IPS-15b (cell line): ENCODE data around the gene MPZL2.
"Not testable (repeated sequence)": the region's sequence is repeated elsewhere in the genome, so short reads cannot be mapped to it uniquely, and the experiment has no call there.

Experiments
- H3K27me3 ChIP-seq: one replicate; pipeline ENCODE4 v1.6.1; 2013; ENCODE audit warnings: low read length; ENCODE audit not compliant: control insufficient read depth, insufficient read depth
- H3K36me3 ChIP-seq: one replicate; pipeline ENCODE4 v1.6.1; 2013; ENCODE audit warnings: low read length; ENCODE audit not compliant: control insufficient read depth, insufficient read depth
- H3K4me1 ChIP-seq: one replicate; pipeline ENCODE4 v1.6.1; 2013; ENCODE audit warnings: mild to moderate bottlenecking, low read length; ENCODE audit not compliant: control insufficient read depth, insufficient read depth
- H3K4me3 ChIP-seq: one replicate; pipeline ENCODE4 v1.5.1; 2013; ENCODE audit warnings: low read depth, low read length
- H3K9ac ChIP-seq: one replicate; pipeline ENCODE4 v1.6.1; 2013; ENCODE audit warnings: low read depth, mild to moderate bottlenecking, low read length
- H3K9me3 ChIP-seq: one replicate; pipeline ENCODE4 v1.6.1; 2013; ENCODE audit warnings: mild to moderate bottlenecking, low read length; ENCODE audit not compliant: control insufficient read depth, insufficient read depth

Gene MPZL2

DNA sequence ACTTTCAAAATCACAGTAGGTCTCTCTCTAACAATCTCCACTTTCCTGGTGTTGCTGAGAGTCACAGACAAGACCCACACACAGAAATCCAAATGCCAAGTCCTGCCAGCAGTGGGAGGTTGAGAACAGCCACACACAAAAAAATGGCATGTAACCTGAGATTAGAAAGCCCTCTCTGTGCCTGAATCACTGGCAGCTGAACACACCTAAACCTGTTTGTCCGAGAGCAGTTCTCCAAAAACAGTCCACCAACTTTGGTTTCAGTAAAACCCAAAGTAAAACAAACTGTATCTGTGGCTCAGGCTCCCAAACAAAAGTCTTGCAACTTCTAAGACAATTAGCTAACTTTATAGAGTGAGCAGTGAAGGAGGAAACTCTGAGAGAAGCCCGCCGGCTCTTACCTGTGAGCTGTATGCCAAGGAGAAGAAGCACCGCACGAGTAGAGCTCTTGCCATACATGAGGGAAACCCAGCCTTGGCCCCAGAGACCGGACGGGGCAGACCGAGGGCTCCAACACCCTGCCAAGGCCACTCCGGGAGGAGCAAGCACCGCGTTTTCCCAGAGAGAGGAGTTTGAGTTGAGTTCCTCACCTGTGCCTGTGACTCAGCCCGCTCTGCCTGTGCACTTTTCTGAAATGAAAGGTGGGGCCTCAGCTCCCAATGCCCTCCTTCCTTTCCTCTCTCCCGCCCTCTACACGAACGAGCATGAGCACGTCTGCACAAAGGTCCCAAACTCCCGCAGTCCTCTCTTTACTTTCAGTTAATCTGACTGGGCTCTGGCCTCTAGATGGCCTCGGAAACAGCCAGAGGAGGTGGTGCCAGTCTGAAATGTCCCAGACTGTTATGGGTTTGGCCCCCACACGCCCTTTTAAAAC lies at the start of gene MPZL2:
Gene MPZL2 (minus strand): TSS at position 603 of the 874 bp plus-strand sequence. CDS start 144 bp downstream, at position 459.
- peaks cover 15% of the 10 kb centered on the region for H3K4me1 ChIP-seq
- peak within 1 kb of the TSS; percentile 47 for H3K9ac ChIP-seq
- H3K27me3 ChIP-seq: peaks cover 58% of the 10 kb centered on the region
- peak within 1 kb of the TSS; percentile 54 for H3K4me3 ChIP-seq
- no peaks in the 10 kb centered on the region for H3K36me3 ChIP-seq
- H3K9me3 ChIP-seq: no peaks in the 10 kb centered on the region

GRCh38 chr11:118313242-118313641 lies 49.1 kb upstream of the MPZL2 start:
- Histone ChIP-seq H3K27me3 (peaks cover 9% of the 10 kb centered on the region), H3K4me1 (peaks cover 11% of the 10 kb centered on the region), H3K9me3 (no peaks in the 10 kb centered on the region), H3K4me3 (no peak overlapping the region), H3K9ac (no peak overlapping the region), H3K36me3 (no peaks in the 10 kb centered on the region)

GRCh38 chr11:118312328-118312727 lies 48.2 kb upstream of the MPZL2 start:
- peaks cover 11% of the 10 kb centered on the region for H3K4me1 ChIP-seq
- H3K9ac ChIP-seq: no peak overlapping the region
- peaks cover 9% of the 10 kb centered on the region for H3K27me3 ChIP-seq
- no peaks in the 10 kb centered on the region for H3K9me3 ChIP-seq
- no peaks in the 10 kb centered on the region for H3K36me3 ChIP-seq
- H3K4me3 ChIP-seq: no peak overlapping the region

- Histone ChIP-seq H3K27me3 (peaks cover 9% of the 10 kb centered on the region), H3K36me3 (no peaks in the 10 kb centered on the region), H3K4me3 (no peak overlapping the region), H3K4me1 (peaks cover 5% of the 10 kb centered on the region), H3K9ac (no peak overlapping the region), H3K9me3 (no peaks in the 10 kb centered on the region)
These were observed 47.4 kb upstream of the MPZL2 start for GRCh38 chr11:118311518-118311917.

DNA sequence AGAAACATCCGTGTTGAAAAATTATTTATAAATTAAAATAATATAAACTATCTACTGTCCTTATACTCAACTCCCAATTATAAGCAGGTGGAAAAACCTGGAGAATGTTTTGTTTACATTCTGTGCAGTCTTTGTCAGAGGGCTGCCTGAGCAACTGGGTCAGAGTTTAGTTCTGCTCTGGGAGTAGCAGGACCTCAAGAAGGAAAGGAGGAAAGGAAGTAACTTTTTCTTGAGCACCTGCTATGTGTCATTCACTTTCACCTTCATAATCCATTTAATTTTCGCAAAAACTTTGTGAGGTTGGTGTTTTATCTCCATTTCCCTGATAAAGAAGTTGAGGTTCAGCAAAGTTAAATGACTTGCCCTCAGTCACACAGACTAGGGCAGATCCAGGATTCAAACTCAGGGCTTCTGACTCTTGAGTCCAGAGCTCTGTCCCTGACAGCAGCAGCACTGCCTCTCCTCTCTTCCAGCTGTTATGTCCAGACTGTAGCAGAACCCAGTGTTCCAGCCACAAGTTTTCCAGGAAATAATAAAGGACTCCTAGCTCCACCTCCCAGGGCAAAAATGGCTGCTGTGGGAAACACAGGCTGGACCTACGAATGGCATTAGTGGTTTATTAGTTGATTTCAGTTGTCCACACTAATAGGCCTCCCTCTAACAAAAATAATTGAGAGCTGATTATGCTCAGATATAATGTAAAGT lies 46.8 kb upstream of the MPZL2 start:
- H3K9me3 ChIP-seq: no peaks in the 10 kb centered on the region

GRCh38 chr11:118310271-118310670 lies 46.2 kb upstream of the MPZL2 start:
- peaks cover 9% of the 10 kb centered on the region for H3K27me3 ChIP-seq
- no peak overlapping the region for H3K9ac ChIP-seq
- H3K4me3 ChIP-seq: no peak overlapping the region
- no peaks in the 10 kb centered on the region for H3K36me3 ChIP-seq
- peaks cover 3% of the 10 kb centered on the region for H3K4me1 ChIP-seq
- H3K9me3 ChIP-seq: no peaks in the 10 kb centered on the region

More for the DNA sequence above, 46.8 kb upstream of the MPZL2 start:
- H3K27me3 ChIP-seq: peaks cover 9% of the 10 kb centered on the region
- no peak overlapping the region for H3K4me3 ChIP-seq
- peaks cover 3% of the 10 kb centered on the region for H3K4me1 ChIP-seq
- H3K9ac ChIP-seq: no peak overlapping the region
- no peaks in the 10 kb centered on the region for H3K36me3 ChIP-seq

- not testable (repeated sequence) for H3K4me3 ChIP-seq, H3K36me3 ChIP-seq, H3K9me3 ChIP-seq, H3K4me1 ChIP-seq, H3K9ac ChIP-seq, H3K27me3 ChIP-seq
These were observed 45.0 kb upstream of the MPZL2 start for GRCh38 chr11:118308995-118309528.

DNA sequence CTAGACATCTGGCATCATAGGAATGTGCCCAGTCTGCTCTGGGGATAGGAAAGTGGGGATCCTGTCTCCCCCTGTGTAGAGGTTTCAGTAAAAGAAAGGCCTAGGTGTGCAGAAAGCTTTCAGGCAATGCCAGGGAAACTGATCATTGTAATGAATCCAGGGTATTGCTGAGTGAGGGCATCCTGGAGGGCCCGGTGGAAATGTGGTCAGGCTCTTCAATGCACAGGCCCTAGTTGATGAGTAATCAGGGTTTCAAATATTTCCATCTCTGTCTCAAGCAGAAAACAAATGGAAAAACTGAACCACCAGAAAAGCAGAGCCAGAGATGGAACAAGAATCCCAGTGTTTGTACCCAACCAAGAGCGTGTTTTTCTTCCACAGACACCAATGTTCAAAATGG lies 42.5 kb upstream of the MPZL2 start:
- peaks cover 3% of the 10 kb centered on the region for H3K4me1 ChIP-seq
- H3K27me3 ChIP-seq: peaks cover 2% of the 10 kb centered on the region
- H3K36me3 ChIP-seq: no peaks in the 10 kb centered on the region
- no peaks in the 10 kb centered on the region for H3K9me3 ChIP-seq
- H3K9ac ChIP-seq: no peak overlapping the region
- H3K4me3 ChIP-seq: no peak overlapping the region

- Histone ChIP-seq H3K4me3 (no peak overlapping the region), H3K9me3 (no peaks in the 10 kb centered on the region), H3K9ac (no peak overlapping the region), H3K36me3 (no peaks in the 10 kb centered on the region), H3K4me1 (peaks cover 3% of the 10 kb centered on the region), H3K27me3 (peaks cover 2% of the 10 kb centered on the region)
These were observed 41.6 kb upstream of the MPZL2 start for GRCh38 chr11:118305726-118306125.

DNA sequence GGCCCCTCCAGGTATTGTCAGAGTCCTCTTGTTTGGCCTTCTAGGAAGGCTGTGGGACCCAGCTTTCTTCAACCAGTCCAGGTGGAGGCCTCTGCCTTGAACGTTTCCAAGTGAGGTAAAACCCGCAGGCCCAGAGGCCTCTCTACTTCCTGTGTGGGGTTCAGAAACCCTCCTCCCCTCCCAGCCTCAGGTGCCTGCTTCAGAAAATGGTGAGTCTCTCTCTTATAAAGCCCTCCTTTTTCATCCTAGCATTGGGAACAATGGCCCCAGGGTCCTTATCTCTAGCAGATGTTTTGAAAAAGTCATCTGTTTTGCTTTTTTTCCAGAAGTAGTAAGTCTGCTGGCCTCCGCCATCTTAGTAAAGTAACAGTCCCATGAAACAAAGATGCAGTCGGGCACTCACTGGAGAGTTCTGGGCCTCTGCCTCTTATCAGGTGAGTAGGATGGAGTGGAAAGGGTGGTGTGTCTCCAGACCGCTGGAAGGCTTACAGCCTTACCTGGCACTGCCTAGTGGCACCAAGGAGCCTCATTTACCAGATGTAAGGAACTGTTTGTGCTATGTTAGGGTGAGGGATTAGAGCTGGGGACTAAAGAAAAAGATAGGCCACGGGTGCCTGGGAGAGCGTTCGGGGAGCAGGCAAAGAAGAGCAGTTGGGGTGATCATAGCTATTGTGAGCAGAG lies 40.6 kb upstream of the MPZL2 start, which contains the start of gene CD3E:
Gene CD3E (plus strand): TSS at position 163 of the 681 bp plus-strand sequence. CDS start 223 bp downstream, at position 386.
- Histone ChIP-seq H3K9me3 (no peaks in the 10 kb centered on the region), H3K4me3 (no peak within 1 kb of the TSS), H3K9ac (no peak within 1 kb of the TSS), H3K4me1 (peaks cover 3% of the 10 kb centered on the region), H3K27me3 (peaks cover 2% of the 10 kb centered on the region), H3K36me3 (no peaks in the 10 kb centered on the region)

- H3K36me3 ChIP-seq: no peaks in the 10 kb centered on the region
- H3K9ac ChIP-seq: no peak overlapping the region
- no peak overlapping the region for H3K4me3 ChIP-seq
- H3K27me3 ChIP-seq: peaks cover 2% of the 10 kb centered on the region
- H3K4me1 ChIP-seq: peaks cover 3% of the 10 kb centered on the region
- H3K9me3 ChIP-seq: no peaks in the 10 kb centered on the region
These were observed 40.1 kb upstream of the MPZL2 start for GRCh38 chr11:118304227-118304567.
